Amniotic stem cell (primary cell): ENCODE results near the gene E2F8.

Experiments used
- DNase-seq: peaks from one replicate; lab custom pipeline; 2025; lab: John Stamatoyannopoulos, UW

Gene E2F8

DNA sequence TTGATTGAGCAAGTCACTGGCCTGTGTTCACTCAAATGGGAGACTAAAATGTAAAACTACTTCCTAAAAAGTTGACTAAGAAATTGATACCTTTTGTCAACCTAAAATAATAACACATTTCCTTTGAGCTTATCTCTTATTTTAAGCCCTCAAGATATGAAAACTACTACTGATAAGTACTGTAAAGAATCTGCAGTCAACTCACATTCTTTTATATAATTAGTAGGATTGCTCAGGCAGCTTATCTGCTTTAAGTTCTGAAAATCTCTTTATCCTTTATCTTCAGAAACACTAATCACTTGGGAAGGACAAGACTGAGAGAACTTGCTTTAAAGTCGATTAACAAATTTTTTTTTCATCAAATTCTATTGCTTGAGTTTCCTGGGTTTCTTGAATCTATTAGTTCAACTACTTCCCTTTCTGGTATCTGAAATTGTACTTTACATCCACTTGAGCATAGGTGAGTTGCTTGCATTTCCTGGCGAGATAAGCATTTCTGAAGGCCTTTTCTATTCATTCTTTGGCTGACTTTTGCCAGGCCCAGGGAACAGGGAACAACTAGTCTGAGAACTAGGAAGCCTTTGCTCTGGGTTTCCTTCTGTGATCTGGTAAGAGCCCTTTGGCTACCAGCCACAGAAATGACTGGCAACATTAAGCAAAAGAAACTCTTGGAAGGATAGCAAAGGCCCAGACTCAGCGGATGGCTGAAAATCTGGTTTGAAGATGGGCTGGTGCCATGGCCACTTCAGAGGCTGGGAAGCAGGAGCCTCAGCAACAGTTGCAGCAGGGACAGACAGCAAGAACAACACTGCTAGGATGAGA, 19.6 kb downstream of the E2F8 start:
- no peak for DNase-seq

DNA sequence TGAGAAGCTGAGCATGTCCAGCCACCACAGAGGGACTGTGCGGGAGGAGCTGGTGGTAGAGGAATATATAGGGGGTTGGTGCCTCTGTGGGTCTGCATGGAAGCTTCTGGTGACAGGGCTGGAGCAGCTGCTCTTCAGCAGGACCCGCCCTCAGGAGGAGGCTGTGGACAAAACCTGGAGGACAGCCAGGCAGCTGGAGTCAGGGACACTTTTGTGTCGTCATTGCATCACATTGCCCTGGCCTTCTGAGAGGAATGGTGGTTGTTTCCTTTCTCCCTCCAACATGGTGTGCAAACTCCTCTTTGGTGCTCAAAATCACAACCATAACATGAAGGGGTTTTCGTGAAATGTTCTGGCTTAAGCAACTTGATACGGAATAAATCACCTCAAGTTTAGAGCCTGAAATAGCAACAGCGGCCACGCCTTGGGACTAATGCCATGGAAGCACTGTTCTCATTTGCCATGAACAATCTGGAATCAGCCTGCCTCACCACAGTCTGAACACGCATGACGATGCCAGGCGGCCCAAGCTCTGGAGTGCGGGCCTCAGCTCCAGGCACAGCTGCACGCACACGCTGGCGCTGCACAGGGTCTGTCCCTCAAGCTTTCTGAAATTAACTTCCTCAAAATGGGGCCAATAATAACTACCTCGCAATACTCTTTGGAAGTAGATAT, 21.8 kb downstream of the E2F8 start:
- no peak for DNase-seq

DNA sequence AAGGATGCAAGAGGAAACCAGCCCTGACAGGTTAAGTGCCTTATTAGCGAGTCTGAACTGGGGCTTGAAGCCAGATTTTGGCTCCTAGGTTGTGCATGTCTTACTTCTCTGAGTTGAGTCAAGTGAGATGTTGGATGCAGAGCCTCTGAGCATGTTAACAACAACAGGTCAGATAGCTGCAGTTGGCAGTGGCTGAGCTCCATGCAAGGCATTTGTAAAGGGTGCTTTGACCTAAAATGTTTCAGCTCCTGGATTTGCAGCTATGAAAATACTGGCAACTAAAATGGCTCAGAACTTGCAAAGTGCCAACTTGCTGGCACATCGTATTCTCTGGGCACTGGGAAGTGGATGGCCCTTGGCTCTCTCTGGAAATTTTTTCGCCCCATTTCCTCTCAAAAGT, 22.5 kb downstream of the E2F8 start:
- DNase-seq: no peak

DNA sequence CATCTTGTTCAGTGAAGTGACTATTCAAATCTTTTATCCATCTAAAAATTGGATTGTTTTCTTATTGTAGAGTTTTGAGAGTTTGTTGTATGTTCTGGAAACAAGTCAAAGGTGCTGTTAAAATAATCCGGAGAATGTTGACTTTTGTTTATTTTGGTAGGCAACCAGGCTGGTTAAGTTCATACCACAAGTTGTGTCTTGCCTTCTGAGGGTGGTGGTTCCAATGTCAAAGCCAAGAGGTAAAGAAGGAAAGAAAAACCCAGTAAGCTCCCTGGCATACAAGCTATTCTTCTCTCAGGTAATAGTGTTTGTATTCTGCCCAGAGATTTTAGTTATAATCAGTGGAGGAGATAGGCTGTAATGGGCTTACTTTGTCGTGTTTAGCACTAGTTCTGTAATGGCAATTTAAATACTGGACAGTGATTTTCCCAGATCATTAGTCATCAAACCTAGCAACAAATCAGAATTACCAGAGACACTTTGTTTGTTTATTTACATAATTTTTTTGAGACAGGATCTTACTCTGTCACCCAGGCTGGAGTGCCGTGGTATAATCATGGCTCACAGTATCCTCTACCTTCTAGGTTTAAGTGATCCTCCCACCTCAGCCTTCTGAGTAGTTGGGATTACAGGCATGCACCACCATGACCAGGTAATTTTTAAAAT, 23.9 kb downstream of the E2F8 start:
- DNase-seq: no peak

DNA sequence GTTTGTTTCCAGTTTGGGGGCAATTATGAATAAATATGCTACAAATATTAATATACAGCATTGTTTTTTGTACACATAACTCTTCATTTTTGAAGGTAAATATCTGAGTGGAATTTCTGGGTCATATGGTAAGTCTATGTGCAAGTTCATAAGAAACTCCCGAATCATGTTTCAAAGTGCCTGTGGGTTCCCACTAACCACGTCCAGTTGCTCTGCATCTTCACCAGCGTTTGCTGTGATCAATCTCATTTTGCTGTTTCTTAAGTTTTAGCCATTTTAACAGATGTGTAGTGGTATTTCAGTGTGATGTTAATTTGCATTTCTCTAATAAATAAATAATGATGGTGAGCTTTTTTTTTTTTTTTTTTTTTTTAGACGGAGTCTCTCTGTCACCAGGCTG, 24.7 kb downstream of the E2F8 start:
- DNase-seq: no peak

DNA sequence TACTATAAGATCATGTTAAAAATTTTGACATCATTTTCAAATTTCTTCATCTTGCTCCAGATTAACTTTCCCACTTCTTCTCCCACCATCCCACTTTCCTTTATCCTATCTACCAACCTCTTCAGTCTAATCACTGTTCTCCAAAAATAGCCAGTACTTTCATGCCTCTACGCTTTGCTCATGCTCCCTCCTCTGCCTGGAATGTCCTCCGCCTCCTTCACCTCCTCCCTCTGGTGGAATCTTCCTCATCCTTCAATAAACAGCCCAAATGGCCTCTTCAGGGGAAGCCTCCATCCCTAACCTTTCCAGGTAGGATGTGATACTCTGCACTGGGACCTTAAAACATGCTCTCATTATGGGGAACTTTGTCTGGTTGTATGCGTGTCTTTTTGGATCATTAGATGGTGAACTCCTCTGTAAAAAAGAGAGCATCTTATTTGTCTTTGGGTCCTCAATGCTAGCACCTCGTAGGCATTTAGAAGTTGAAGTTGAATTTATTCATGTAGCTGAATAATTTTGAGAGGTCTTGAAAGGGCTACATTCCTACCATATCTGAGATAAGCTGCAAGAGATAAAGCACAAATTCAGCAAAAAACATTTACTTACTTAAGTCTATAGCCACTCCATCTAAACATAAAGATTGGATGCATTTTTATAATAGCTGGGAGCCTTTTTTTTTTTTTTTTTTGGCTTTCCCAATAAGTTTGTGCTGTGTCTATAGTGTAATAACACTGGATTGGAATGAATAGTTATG, 31.0 kb downstream of the E2F8 start:
- no peak for DNase-seq

DNA sequence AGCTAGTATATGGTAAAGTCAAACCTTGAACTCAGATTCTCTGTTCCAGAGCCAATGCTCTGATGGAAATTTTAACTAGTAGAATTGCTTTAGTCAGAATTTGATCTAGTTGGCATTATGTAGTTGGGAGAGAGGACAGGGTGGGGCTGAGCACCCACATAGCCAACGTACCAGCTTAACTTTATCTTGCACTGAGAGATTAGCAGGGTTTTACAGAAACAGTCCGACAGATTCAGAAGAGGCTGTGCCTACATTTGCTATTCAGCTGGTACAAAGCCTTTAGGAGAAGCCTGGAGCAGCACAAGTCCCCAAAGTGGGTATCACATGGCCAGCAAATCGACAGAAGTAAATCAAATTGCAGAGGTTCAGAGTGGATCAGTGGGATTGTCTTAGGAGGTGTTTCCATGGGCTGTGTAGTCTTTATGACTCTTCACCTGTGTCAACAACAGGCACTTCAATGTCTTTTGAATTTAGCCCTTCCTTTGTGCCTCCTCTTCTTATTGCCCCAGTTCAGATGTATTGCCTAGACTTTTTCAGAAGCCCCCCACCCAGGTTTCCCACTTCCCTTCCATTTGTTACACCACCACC, 31.7 kb downstream of the E2F8 start:
- no peak for DNase-seq

DNA sequence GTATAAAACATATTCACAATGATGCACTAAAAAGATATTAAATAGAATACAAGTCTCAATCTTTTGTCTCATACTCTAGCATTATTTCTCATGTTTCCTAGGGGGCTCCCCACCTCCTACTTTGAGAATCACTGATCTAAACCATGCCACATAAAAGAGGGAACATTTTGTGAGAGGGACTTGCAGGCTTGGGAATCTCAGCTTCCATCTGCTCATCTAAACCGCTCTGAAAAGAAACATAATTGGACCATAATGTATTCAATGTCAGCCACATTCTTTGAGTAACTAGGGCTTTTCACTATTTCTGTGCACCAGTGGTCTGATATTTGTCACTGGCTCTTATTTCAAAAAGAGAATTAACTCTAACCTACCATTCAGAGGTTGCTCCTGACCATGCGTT, 32.6 kb downstream of the E2F8 start:
- DNase-seq: no peak

DNA sequence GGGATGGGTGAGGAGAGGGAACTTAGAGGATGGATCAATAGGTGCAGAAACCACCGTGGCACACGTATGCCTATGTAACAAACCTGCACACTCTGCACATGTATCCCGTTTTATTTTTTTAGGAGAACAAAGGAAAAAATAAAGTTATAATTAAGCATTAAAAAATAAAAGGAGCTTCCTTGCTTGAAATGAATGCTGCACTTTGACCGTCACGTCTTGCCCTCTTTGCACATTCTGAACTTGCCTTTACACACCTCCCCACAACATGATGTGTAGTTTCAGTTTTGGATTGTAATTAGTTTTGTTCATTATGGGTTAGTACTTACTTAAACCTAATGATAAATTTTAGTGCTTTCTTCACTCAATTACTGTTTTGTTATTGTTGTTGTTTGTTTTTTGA, 35.9 kb downstream of the E2F8 start:
- no peak for DNase-seq

DNA sequence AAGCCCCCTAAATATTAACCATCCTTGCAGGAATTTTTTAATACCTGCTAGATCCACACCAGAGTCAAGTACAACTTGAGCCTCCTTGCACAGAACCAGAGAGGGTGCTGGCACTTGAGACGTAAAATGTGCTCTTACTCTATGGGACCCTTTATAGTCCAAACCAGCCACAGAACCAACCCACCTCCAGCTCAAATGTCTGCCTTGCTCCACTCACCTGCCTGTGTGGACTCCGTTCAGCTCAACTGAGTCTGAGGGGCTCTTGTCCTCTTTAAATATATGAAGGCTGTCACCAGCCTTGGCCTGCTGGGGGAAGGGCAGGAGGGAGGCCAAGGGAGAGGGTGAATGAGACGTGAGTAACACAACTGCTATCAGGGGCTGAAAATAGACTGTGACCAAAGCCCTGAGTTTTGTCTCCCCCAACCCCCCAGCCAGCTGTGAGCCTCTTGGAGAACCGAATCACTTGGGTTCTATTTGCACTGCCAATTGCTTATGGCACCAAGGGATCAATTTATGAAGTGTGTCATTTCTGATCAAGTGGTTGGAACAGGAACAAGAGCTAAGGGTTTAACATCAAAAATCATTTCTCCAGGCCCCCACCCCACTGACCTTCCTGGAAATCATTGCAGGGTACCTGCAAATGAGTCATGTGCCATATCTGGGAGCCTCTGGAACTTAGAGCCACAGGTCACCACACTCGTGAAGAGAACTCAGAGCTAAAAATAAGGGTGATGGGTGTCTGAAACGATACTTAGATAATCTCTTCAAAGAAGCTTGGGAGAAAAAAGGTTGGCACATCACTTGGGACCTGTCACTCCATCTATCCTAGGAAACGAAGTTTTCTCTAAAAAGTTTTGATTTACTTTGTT, 38.8 kb downstream of the E2F8 start, which contains the start of gene CSRP3:
CSRP3 (minus strand) TSS at position 247 of the 869 bp plus-strand sequence. CDS start 9,535 bp downstream, outside the sequence.
- no peak for DNase-seq

DNA sequence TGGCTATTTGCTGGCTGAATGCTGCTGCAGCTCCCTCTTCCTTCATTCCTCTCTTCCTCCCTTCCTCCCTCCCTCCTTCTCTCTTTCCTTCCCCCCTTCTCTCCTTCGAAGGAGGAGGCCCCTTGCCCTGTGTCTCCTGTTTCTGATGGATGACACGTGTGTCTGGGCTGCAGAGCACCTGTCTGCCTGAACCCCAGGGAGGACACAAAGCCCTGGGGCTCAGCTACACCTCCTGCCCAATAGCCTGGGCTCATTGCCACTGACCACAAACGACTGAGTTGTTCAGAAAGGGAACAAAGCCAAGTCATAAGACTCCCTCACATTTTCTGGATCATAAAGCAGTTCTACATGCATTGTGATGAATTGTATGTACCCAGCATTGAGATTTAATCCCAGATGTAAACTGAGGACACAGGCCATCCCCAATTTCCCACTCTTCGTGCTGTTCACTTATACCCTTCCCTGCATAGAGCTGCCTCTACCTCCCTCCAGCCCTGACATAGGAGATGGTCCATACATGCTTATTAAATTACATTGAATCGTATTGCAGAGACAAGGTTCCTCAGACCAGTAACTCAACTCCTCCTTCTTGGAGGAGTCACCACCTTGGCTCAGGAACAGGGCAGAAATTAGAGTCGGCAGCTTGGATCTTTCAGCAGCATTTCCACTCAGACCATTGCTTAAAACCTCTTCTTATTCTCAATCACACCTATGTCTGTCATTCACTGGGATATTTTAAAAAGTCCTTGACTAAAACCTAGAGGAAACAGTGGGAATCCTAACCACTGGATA, 40.1 kb downstream of the E2F8 start:
- DNase-seq: no peak

DNA sequence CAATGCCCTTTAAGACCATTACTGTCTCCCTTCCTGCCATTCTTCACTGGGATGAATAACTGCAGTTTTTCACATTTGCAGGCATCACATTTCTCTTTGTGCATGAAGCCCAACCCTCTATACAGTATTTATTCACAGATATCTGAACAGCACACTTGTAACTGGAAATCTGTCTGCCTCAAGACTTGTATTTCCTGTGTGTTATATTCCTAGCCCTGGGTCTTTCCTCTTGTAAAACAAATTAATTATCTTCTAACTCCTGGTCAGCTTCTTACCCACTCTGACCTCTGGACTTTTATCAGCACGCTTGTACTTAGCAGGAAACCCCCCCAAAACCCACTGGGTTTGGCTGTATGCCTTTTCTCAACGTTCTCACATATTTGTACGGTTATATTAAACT, 41.0 kb downstream of the E2F8 start:
- no peak for DNase-seq

DNA sequence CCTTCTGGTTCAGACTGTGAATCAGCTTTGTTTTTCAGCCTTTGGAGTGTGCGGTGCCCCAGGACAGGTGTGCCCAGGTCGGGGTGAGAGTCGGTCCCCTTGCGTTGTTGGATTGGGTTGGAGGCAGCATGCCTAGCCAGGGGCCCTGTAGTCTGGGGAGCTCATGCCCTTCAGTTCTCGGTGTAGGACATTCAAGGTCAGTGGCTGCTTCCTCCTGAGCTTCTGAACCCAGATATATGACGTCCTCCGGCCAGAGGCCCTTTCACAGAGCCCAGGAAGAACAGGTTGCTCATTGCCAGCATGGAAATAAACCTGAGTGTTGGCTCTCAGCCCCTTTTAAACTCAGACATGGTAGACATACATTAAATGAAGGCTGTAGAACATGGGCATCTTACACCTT, 41.7 kb downstream of the E2F8 start:
- no peak for DNase-seq

DNA sequence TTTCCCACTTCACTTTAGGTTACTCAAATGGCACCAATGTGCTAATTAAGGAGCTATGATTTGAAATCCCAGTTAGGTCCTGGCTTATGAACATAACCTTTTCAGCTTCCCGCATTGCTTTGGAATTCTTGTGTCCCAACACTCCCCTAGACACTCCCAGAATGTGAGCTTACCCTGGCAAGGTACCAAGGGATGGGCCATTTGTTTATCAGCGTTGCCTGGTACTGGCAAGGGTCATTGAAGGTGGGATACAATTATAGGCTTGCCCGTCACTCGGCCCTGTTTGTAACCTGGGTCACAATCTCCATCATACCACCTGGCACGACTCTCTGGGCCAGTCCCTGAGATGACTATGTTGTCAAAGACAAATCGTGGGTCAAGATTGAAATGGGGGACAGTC, 44.3 kb downstream of the E2F8 start:
- DNase-seq: no peak

DNA sequence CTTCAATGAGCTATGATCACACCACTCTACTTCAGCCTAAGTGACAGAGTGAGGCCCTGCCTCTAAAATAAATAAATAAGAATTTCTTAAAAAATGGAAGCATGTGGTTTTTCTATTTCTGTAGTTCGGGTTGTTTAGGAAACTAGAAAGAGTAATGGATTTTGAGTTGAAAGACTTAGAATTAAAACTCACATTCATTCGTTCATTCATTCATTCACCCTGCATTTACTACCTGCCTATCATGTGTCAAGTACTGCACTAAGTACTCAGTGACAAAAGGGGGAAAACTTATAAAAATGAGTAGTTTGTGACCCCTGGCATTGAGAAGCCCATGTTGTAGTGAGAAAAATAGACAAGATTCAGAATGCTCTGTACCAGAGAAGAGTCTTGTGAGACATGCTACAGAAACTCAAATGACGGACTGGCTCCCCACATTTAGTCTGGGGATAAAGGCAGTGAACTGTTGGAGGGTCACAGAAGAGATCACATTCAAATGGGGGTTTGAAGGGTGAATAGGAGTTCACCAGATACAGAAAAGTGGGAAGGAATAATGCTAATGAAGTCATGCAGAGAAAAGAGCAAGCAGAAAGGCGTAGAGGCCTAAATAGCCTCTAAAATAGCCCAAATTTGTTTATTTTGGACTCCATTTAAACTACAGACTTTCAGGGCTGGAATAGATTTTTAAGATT, 46.0 kb downstream of the E2F8 start:
- DNase-seq: no peak

DNA sequence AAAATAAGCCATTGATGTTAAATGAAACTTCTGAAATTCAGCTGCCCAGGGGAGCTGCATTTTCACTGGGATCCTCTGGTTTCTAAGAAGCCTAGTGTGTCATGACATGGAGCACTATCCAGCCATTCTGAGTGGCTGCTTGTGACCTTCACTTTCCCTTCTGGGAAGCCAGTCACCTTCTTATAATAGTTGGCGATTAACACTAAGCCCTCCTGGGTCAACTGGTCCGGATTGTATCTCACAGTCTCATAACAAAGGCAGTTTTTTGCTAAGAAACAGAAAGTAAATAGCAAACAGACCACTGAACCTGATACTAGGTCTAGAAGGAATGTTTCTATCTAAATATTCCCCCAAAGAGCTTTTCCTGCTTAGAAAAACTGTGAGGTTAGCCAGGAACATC, 46.8 kb downstream of the E2F8 start:
- no peak for DNase-seq

DNA sequence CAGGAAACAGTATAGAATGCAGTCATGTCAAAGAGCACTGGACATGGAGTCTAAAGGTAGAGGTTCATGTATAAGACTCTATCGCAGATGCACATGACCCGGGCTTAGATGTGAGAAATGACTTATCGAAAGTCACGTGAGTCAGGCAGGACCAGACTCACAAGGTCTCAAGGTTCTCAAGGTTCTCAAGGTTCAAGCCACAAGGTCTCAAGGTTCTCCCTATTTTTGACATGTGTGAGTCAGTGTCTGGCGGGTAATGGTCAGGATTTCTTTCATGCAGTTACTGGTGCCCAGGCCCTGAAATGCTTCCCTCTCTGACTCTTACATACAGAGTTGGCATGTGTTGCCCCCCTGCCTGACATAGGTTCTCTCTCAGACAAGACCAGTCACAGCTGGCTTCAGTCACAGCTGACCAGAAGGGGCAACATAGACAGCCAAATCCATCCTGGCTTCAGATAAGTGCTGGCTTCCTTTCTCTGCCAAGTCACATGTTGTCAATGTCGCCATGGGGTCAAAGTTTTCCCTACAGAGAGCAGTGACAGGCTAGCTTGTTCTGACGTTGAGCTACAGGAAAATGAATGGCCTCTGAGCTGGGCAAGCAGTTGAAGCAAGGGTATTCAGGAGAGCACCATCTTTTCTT, 49.1 kb downstream of the E2F8 start:
- DNase-seq: no peak

DNA sequence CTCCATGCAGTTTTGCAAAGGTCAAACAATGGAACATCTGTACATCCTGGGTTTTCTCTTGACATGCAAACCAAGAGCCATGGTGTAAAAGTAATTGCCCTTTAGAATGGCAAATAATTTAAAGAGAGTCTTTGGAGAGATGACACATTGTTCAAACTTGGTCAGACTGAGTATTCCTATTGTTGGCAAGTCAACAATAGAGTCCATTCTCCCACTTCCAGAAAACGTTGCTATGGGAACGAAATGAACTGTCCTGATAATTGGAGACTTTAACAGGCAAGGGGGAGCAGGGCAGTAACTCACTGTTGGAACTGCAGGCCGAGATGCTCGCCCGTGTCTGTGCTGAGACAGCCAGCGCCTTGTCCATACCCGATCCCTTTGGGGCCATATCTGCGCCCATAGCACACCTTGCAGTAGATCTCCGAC, 52.9 kb downstream of the E2F8 start:
- no peak for DNase-seq
